Measurements from ENCODE around the gene DIRAS2.

Gene DIRAS2

GRCh38 chr9:90632647-90633207 lies 9.9 kb downstream of the DIRAS2 start (continued):
- no peak for TF ChIP-seq SP7 (tag by site-specific recombination; IDR thresholded peaks at IDR 0.05)
- no peak for TF ChIP-seq ZNF621 (tag by site-specific recombination; IDR thresholded peaks at IDR 0.05)
- TF ChIP-seq SP2 (tag by site-specific recombination; IDR thresholded peaks at IDR 0.05), result no peak
- no peak for TF ChIP-seq ZFP3 (tag by site-specific recombination; IDR thresholded peaks at IDR 0.05; ENCODE audit: low read depth)

DNA sequence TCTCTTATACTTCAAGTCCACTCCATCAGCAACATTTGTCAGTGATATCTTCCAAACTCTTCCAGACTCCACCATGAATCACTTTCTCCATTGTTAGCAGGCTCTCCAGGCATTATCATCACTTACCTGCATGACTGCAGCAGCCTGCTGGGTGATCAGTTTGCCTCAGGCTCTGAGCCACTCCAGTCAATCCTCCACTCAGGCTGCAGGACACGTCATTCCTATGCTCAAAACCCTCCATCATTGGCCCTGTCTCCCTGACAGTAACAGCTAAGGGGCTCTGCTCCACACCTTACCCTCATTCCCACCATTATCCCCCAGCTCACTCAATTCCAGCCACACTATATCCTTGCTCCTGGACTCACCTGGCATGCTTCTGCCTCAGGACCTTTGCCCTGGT lies 10.7 kb downstream of the DIRAS2 start:
- Histone ChIP-seq H3K36me3 (ENCODE audit: control insufficient read depth in 2 of 2, insufficient read depth in 1 of 2, low read length in 2 of 2) (no peaks in the 10 kb centered on the region), H3K9me3 (ENCODE audit: control insufficient read depth, insufficient read depth, low read depth, low read length) (no peaks in the 10 kb centered on the region), H3K27ac (ENCODE audit: extremely low read depth, low read depth, low read length) (no peak overlapping the region), H3K4me3 (ENCODE audit: low read depth, low read length) (no peak overlapping the region), H3K4me1 (ENCODE audit: control insufficient read depth, insufficient read depth, low read length) (no peaks in the 10 kb centered on the region)
- CTCF ChIA-PET, result no interaction called here
- TF ChIP-seq KLF16 (tag by site-specific recombination; IDR thresholded peaks at IDR 0.05) (no peak), ZNF112 (tag by site-specific recombination; IDR thresholded peaks at IDR 0.05) (no peak), ZNF16 (tag by site-specific recombination; IDR thresholded peaks at IDR 0.05; ENCODE audit: low read depth) (no peak), MZF1 (tag by site-specific recombination; IDR thresholded peaks at IDR 0.05; ENCODE audit: borderline replicate concordance) (no peak), SP7 (tag by site-specific recombination; IDR thresholded peaks at IDR 0.05) (no peak), KLF1 (tag by site-specific recombination; IDR thresholded peaks at IDR 0.05) (no peak), ZNF514 (tag by site-specific recombination; IDR thresholded peaks at IDR 0.05) (no peak)
- TF ChIP-seq, protein P1, sequence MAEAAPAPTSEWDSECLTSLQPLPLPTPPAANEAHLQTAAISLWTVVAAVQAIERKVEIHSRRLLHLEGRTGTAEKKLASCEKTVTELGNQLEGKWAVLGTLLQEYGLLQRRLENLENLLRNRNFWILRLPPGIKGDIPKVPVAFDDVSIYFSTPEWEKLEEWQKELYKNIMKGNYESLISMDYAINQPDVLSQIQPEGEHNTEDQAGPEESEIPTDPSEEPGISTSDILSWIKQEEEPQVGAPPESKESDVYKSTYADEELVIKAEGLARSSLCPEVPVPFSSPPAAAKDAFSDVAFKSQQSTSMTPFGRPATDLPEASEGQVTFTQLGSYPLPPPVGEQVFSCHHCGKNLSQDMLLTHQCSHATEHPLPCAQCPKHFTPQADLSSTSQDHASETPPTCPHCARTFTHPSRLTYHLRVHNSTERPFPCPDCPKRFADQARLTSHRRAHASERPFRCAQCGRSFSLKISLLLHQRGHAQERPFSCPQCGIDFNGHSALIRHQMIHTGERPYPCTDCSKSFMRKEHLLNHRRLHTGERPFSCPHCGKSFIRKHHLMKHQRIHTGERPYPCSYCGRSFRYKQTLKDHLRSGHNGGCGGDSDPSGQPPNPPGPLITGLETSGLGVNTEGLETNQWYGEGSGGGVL (tag by site-specific recombination; IDR thresholded peaks at IDR 0.05), result no peak
- POLR2A ChIA-PET, result no interaction called here

DNA sequence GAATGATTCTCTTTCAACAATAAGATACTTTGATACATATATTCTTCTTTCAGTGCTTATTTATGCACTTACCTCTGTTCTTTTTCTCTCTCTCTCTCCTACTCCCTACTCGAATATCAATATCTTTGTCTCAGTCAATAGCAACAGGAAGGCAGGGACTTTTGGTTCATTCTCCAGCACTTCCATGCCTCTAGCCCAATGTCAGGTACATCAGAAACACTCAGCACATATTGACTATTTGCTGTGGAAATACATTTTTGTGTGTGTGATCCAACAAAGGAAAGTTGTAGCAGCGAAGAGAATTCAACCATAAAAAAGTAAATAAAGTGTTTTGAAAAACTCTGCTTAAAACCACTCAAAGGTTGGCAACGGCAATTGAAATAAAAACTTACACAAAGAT lies 12.6 kb downstream of the DIRAS2 start:
- Histone ChIP-seq H3K4me1 (ENCODE audit: control insufficient read depth, insufficient read depth, low read length) (no peaks in the 10 kb centered on the region), H3K27ac (ENCODE audit: extremely low read depth, low read depth, low read length) (no peak overlapping the region), H3K9me3 (ENCODE audit: control insufficient read depth, insufficient read depth, low read depth, low read length) (no peaks in the 10 kb centered on the region), H3K4me3 (ENCODE audit: low read depth, low read length) (no peak overlapping the region), H3K36me3 (ENCODE audit: control insufficient read depth in 2 of 2, insufficient read depth in 1 of 2, low read length in 2 of 2) (no peaks in the 10 kb centered on the region)
- TF ChIP-seq SCRT2 (tag by site-specific recombination; IDR thresholded peaks at IDR 0.05), result no peak
- TF ChIP-seq ZNF24 (tag by site-specific recombination; IDR thresholded peaks at IDR 0.05), result no peak
- TF ChIP-seq ZFP3 (tag by site-specific recombination; IDR thresholded peaks at IDR 0.05; ENCODE audit: low read depth), result no peak
- ChIA-PET POLR2A (no interaction called here), CTCF (interaction anchor here (0.6 kb wide), 2 partner anchors 52 to 82 kb away, joined by 3 read pairs; no protein-coding TSS in a partner anchor)

GRCh38 chr9:90629354-90629753 lies 13.3 kb downstream of the DIRAS2 start:
- Histone ChIP-seq H3K27ac (ENCODE audit: extremely low read depth, low read depth, low read length) (no peak overlapping the region), H3K36me3 (ENCODE audit: control insufficient read depth in 2 of 2, insufficient read depth in 1 of 2, low read length in 2 of 2) (no peaks in the 10 kb centered on the region), H3K9me3 (ENCODE audit: control insufficient read depth, insufficient read depth, low read depth, low read length) (no peaks in the 10 kb centered on the region), H3K4me1 (ENCODE audit: control insufficient read depth, insufficient read depth, low read length) (no peaks in the 10 kb centered on the region), H3K4me3 (ENCODE audit: low read depth, low read length) (no peak overlapping the region)
- TF ChIP-seq ZNF624 (tag by site-specific recombination; IDR thresholded peaks at IDR 0.05) (no peak), ZFP41 (tag by site-specific recombination; IDR thresholded peaks at IDR 0.05; ENCODE audit: borderline replicate concordance) (no peak)
- ChIA-PET POLR2A (no interaction called here), CTCF (interaction anchor here (0.6 to 0.7 kb wide), 2 partner anchors 51 to 1236 kb away, joined by 3 read pairs; no protein-coding TSS in a partner anchor)

DNA sequence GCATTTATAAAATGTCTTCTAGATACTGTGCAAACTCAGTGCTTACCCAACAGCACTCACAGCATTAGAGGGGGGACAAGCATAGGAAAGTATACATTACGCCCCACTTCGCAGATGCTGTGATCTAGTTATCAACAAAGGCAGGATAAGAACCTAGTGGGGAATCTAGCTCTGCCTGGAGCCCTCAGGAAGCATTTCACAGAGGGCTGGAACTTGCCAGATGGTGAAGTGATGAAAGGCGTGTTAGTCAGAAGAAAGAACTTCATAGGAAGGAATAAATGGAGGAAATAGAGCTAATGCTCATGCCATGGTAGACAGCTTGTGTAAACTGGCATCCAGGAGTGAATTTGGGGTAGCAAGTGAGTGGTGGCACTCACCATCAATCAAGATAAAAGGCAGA lies 25.8 kb downstream of the DIRAS2 start:
- POLR2A ChIA-PET, result no interaction called here
- Histone ChIP-seq H3K36me3 (ENCODE audit: control insufficient read depth in 2 of 2, insufficient read depth in 1 of 2, low read length in 2 of 2) (no peaks in the 10 kb centered on the region), H3K4me3 (ENCODE audit: low read depth, low read length) (no peak overlapping the region), H3K27ac (ENCODE audit: extremely low read depth, low read depth, low read length) (no peak overlapping the region), H3K9me3 (ENCODE audit: control insufficient read depth, insufficient read depth, low read depth, low read length) (no peaks in the 10 kb centered on the region), H3K4me1 (ENCODE audit: control insufficient read depth, insufficient read depth, low read length) (no peaks in the 10 kb centered on the region)
- TF ChIP-seq ZNF416 (tag by site-specific recombination; IDR thresholded peaks at IDR 0.05), result no peak
- CTCF ChIA-PET, result interaction anchor here (0.6 kb wide), 1 partner anchor 390 kb away, joined by 3 read pairs; no protein-coding TSS in a partner anchor

Measured in HEK293 (cell line).